HG03039 (cell line): ENCODE data around the gene EPHA8.

Source experiments
- ATAC-seq: cut with Tn5 transposase; IDR thresholded peaks from one replicate; pipeline ENCODE4 v1.9.1; 2021; ENCODE audit warnings: mild to moderate bottlenecking, moderate library complexity; ENCODE audit not compliant: unreplicated experiment

The EPHA8 gene

GRCh38 chr1:22587247-22587646 is 24.0 kb downstream of the EPHA8 start:
- no peak for ATAC-seq

DNA sequence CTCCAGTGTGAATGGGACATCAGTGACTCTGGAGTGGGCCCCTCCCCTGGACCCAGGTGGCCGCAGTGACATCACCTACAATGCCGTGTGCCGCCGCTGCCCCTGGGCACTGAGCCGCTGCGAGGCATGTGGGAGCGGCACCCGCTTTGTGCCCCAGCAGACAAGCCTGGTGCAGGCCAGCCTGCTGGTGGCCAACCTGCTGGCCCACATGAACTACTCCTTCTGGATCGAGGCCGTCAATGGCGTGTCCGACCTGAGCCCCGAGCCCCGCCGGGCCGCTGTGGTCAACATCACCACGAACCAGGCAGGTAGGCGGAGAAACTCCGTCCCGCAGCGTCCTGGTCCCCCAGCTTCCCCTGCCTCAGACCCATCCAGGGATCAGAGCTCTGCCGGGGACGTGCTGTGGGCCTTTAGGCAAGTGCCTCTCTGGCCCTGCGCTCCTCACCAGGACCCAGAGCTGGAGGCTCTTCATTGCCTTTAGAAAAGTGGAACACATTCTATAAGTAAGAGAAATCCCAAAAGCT is 25.7 kb downstream of the EPHA8 start:
- no peak for ATAC-seq

DNA sequence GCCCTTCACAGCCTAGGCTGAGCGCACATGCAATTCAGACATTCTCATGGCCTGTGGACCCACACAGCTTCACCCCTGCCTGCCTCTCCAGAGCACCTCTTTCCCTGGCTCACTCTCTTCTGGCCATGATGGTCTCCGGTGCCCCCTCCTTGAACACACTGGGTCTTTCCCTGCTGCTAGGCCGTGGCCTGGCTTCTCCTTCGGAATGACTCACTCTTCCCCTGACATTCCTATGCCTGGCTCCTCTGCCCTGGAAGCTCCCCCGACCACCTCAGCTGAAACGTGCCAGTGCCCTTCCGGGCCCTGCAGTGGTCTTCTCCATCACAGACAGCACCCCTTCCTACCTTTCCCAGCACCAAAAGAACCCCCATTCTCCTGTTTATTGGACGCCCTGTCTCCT is 28.3 kb downstream of the EPHA8 start:
- ATAC-seq = no peak

GRCh38 chr1:22592051-22592450 is 28.8 kb downstream of the EPHA8 start:
- no peak for ATAC-seq

DNA sequence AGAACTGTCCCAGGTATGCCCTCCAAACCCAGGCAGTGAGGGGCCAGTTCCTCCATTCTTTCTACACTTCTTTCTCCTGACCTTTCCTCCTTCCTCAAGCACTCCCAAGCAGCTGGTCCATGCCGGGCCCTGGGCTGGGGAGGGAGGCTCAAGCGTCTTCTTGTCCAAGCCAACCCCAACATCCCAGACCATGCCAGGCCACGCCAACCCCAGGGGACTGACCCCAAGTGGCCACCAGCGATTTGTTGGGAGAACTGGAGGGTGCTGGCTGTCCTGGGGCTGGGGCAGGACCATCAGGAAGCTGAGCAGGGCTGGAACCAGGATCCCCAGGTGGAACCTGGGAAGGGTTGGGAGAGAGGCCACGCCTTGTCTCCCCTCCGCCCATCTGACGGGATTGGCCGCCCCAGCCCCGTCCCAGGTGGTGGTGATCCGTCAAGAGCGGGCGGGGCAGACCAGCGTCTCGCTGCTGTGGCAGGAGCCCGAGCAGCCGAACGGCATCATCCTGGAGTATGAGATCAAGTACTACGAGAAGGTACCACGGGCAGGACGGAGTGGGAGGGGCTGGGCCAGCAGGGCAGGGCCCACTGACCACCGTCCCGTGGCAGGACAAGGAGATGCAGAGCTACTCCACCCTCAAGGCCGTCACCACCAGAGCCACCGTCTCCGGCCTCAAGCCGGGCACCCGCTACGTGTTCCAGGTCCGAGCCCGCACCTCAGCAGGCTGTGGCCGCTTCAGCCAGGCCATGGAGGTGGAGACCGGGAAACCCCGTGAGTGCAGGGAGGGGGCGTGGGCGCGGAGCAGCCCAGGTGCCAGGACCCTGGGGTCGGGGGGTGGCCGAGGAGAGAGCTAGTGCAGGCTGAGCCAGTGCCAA is 29.9 kb downstream of the EPHA8 start:
- ATAC-seq = no peak

GRCh38 chr1:22594396-22594795 is 31.1 kb downstream of the EPHA8 start:
- no peak for ATAC-seq

GRCh38 chr1:22595108-22595507 is 31.8 kb downstream of the EPHA8 start:
- ATAC-seq = no peak

- no peak for ATAC-seq
Measured at GRCh38 chr1:22597301-22597965, 34.1 kb downstream of the EPHA8 start.

- no peak for ATAC-seq
Measured at GRCh38 chr1:22597996-22598395, 34.7 kb downstream of the EPHA8 start.

GRCh38 chr1:22598736-22599135 is 35.4 kb downstream of the EPHA8 start:
- no peak for ATAC-seq

DNA sequence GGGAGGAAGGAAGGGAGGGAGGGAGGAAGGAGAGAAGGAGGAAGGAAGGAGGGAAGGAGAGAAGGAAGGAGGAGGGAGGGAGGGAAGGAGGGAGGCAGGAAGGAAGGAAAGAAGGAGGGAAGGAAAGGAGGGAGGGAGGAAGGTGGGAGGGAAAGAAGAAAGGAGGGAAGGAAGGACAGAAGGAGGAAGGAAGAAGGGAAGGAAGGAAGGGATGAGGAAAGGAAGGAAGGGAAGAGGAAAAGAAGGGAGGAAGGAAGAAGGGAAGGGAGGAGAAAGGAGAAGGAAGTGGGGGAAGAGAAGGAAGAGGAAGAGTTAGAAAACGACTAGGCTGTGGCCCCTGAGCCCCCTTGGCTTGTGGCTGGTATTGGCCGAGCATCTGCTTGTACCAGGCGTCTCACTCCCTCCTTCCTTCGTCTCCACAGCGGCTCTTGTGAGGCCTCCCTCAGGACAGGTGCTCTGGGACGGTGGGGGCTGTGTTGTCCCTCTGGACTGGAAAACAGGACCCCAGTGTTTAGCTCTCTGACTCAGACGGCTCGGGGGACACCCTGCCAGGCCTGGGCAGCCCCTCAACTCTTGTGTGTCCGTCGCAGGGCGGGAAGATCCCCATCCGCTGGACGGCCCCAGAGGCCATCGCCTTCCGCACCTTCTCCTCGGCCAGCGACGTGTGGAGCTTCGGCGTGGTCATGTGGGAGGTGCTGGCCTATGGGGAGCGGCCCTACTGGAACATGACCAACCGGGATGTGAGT is 37.0 kb downstream of the EPHA8 start:
- no peak for ATAC-seq

DNA sequence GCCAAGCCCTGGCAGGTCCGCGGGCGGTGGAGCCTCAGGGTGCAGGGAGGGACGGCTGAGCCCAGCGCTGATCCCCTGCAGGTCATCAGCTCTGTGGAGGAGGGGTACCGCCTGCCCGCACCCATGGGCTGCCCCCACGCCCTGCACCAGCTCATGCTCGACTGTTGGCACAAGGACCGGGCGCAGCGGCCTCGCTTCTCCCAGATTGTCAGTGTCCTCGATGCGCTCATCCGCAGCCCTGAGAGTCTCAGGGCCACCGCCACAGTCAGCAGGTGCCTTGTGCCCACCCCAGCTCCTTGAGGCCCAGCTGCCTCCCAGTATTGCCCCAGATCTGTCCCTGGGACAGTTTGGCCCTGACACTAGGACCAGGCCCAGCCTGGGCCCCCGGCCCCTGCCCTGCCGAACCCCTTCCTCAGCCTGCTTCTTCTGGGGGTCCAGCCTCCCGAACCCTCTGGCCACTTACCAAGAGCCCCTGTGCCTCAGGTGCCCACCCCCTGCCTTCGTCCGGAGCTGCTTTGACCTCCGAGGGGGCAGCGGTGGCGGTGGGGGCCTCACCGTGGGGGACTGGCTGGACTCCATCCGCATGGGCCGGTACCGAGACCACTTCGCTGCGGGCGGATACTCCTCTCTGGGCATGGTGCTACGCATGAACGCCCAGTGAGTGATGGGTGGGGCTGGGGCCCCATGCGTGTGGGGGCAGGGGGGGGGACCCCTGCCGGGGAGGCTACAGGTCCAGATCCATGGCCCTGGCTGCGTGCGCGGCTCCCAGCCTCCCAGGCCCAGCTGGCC is 37.7 kb downstream of the EPHA8 start:
- ATAC-seq = no peak

- ATAC-seq = no peak
Measured at GRCh38 chr1:22601610-22602009, 38.3 kb downstream of the EPHA8 start.

DNA sequence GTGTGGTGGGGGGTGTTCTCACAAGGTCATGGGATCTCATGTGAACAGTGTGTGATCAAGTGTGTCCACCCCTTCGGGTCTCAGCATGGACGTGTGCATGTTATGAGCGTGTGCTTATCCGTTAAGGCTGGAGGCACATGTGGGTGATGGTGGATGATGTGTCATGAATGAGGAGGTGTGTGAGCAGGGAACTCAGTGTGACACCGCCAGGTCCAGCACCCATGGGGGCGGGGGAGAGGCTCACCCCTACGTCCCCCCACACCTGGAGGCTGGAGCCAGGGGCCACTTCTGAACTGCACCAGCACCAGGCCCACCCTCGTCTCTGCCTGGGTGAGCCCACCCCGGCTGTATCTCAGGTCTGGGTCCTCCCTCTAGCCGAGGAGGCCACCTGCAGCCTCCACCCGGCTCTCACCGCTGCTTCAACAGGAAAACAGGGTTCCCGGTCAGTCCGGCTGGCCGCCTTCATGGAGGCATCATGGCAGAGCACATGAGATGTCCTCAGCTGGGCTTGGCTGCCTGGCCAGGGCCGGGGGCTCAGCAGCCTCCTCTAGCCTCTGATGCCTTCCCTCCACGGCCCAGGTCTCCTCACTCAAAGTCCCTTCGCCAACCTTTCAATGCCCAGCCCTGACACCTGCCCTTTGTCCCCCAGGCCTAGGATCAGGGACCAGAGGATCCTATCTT is 38.9 kb downstream of the EPHA8 start:
- ATAC-seq = no peak

GRCh38 chr1:22606161-22606560 is 42.9 kb downstream of the EPHA8 start:
- ATAC-seq = no peak

- ATAC-seq = no peak
Measured at GRCh38 chr1:22607154-22607553, 43.9 kb downstream of the EPHA8 start.

DNA sequence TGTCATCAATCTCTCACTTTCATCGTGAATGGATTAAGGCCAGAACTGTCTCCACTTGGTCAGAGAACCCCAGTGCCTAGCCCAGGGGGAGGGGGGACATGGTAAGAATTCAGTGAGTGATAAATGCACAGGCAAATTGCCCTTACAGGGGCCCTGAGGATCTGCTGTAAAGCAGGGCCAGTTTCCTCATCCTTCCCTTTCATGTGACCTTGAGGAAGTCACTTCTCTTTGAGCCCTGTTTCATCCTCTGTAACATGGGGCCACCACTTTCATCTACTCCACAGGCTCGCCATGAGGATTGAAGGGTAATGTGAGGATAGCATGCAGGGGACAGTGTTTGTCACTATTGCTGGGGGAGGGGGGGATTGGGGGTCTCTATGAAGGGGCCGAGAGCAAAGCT is 45.1 kb downstream of the EPHA8 start:
- no peak for ATAC-seq

DNA sequence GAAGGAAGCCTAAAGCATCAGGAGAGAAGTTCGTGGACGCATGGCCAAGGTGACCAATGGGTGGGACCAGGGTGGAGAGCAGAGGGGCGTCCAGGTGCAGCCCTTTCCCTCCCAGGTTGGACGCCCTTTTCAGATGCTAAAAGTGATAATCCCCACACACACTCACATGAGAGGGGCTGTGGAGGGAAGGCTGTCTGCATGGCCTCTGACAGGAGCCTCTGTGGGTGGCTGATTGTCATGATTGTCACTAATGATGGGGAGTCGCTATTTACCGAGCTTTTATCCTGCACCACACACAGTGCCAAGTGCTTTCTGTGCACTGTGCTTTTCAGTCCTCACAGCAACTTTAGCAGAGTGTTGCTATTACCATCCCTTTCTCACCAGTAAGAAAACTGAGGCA is 46.0 kb downstream of the EPHA8 start:
- ATAC-seq = no peak

DNA sequence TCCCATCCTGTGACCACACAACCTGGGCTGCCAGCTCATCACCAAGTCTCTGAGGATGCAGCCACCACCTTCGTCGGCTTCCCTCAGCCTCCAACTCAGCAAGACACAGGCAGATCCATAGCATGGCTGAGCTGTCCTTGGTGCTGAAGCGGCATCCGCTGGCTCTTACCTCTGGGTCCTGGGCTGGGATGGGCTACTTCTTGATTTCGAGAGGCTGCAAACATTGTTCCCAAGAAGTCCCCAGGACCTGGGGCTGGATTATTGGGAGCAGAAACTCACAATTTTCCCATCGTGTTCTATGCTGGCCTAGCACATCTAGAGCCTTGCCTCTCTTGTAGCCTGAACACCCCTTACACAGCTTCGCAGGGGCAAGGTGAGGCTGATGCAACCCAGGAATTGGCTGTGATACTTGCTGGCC is 48.2 kb downstream of the EPHA8 start:
- ATAC-seq = no peak
